Smooth muscle cell (in vitro differentiated cells): ENCODE results near the gene PSG6. TPM values are rescaled to one million over a fixed set of nuclear protein-coding genes. Genes with fewer than 3 reads are reported as not detected.
"Not testable (repeated sequence)": the region's sequence is repeated elsewhere in the genome, so short reads cannot be mapped to it uniquely, and the experiment has no call there.

Source experiments
- DNase-seq: peaks from one replicate; lab custom pipeline; 2025; ENCODE audit not compliant: unreplicated experiment; lab: John Stamatoyannopoulos, UW
- H2AFZ ChIP-seq: fragments of 200-600 bp; sonication (generic); 2 replicates; pipeline ENCODE4 v1.6.0; 2016; ENCODE audit warnings: antibody characterized with exemption, low read depth, mild to moderate bottlenecking
- H3F3A ChIP-seq: fragments of 200-600 bp; sonication (generic); 2 replicates; pipeline ENCODE4 v1.6.0; 2017; ENCODE audit warnings: antibody characterized with exemption, low read depth
- H3K27ac ChIP-seq: fragments of 200-600 bp; sonication (generic); 2 replicates; pipeline ENCODE4 v1.5.1; 2016; ENCODE audit warnings: low read depth, mild to moderate bottlenecking
- H3K27me3 ChIP-seq: fragments of 200-600 bp; sonication (generic); 2 replicates; pipeline ENCODE4 v1.6.1; 2016; ENCODE audit warnings: low read depth, mild to moderate bottlenecking
- H3K36me3 ChIP-seq: fragments of 200-600 bp; sonication (generic); 2 replicates; pipeline ENCODE4 v1.5.1; 2016; ENCODE audit warnings: low read depth
- H3K4me1 ChIP-seq: fragments of 200-600 bp; sonication (generic); 2 replicates; pipeline ENCODE4 v1.5.1; 2016; ENCODE audit warnings: low read depth
- H3K4me2 ChIP-seq: fragments of 200-600 bp; sonication (generic); 2 replicates; pipeline ENCODE4 v1.6.0; 2016; ENCODE audit warnings: mild to moderate bottlenecking
- H3K4me3 ChIP-seq: fragments of 200-600 bp; sonication (generic); 2 replicates; pipeline ENCODE4 v1.5.1; 2016; ENCODE audit warnings: mild to moderate bottlenecking
- H3K79me2 ChIP-seq: fragments of 200-600 bp; sonication (generic); 2 replicates; pipeline ENCODE4 v1.6.0; 2016; ENCODE audit warnings: low read depth, mild to moderate bottlenecking
- H3K9ac ChIP-seq: fragments of 200-600 bp; sonication (generic); 2 replicates; pipeline ENCODE4 v1.6.0; 2016; ENCODE audit warnings: low read depth
- H3K9me3 ChIP-seq: fragments of 200-600 bp; sonication (generic); replicated peaks from 2 replicates; pipeline ENCODE4 v1.5.1; 2016; ENCODE audit warnings: low read depth
- H4K20me1 ChIP-seq: fragments of 200-600 bp; sonication (generic); 2 replicates; pipeline ENCODE4 v1.6.0; 2016; ENCODE audit warnings: low read depth
- CTCF ChIP-seq: fragments of 200-600 bp; sonication (generic); IDR thresholded peaks from 2 replicates; pipeline ENCODE4 v1.5.1; 2017; ENCODE audit warnings: borderline replicate concordance, mild to moderate bottlenecking, antibody characterized with exemption; ENCODE audit not compliant: insufficient read depth, poor library complexity, severe bottlenecking
- WGBS: methylation state at CpG from one replicate; pipeline ENCODE4 v1.1.7; 2016; ENCODE audit warnings: low lambda C conversion rate; 5-methylcytosine and 5-hydroxymethylcytosine counted together
- polyA plus RNA-seq: library from polyadenylated mRNA; unstranded; fragments of >200 nt; fragmentation: Nextera tagmentation; extraction: Ambion mirVana; gene quantifications from 2 replicates; pipeline ENCODE4 v1.2.1, GENCODE V29; 2016
- total RNA-seq: library from RNA; depleted of rRNA; stranded (reverse); fragments of >200 nt; gene quantifications from 2 replicates; pipeline ENCODE4 v1.2.3, GENCODE V29; 2014

The PSG6 gene
- total and polyA plus RNA-seq, 2 experiments from 2014 or later = not detected

GRCh38 chr19:42872608-42873007 lies 45.1 kb downstream of the PSG6 start:
- H3K36me3 ChIP-seq = no peaks in the 10 kb centered on the region
- 59% methylated on average over 3 of the region's 3 CpGs for WGBS
- no peak for TF ChIP-seq CTCF
- no peaks in the 10 kb centered on the region for H3K4me1 ChIP-seq
- H3K27me3 ChIP-seq = no peaks in the 10 kb centered on the region
- H4K20me1 ChIP-seq = no peaks in the 10 kb centered on the region
- H3K4me2 ChIP-seq = no peak overlapping the region
- H3K79me2 ChIP-seq = no peaks in the 10 kb centered on the region
- no peaks in the 10 kb centered on the region for H3K9me3 ChIP-seq
- H3K9ac ChIP-seq = no peak overlapping the region
- no peak overlapping the region for H3K4me3 ChIP-seq
- H3F3A ChIP-seq = no peaks in the 10 kb centered on the region
- no peak for DNase-seq
- no peak overlapping the region for H3K27ac ChIP-seq
- H2AFZ ChIP-seq = no peak overlapping the region

- H3K4me2 ChIP-seq = no peak overlapping the region
- TF ChIP-seq CTCF = no peak
- H2AFZ ChIP-seq = no peak overlapping the region
- 59% methylated on average over 5 of the region's 5 CpGs for WGBS
- no peaks in the 10 kb centered on the region for H3K79me2 ChIP-seq
- H3K27ac ChIP-seq = no peak overlapping the region
- no peaks in the 10 kb centered on the region for H3F3A ChIP-seq
- no peak overlapping the region for H3K4me3 ChIP-seq
- no peaks in the 10 kb centered on the region for H3K27me3 ChIP-seq
- H3K36me3 ChIP-seq = no peaks in the 10 kb centered on the region
- no peak overlapping the region for H3K9ac ChIP-seq
- no peaks in the 10 kb centered on the region for H4K20me1 ChIP-seq
- no peaks in the 10 kb centered on the region for H3K4me1 ChIP-seq
- DNase-seq = no peak
- H3K9me3 ChIP-seq = no peaks in the 10 kb centered on the region
These were observed 60.2 kb downstream of the PSG6 start for GRCh38 chr19:42857544-42857867.

- H3F3A ChIP-seq, H4K20me1 ChIP-seq, H3K27ac ChIP-seq, H2AFZ ChIP-seq, H3K4me1 ChIP-seq, H3K27me3 ChIP-seq, H3K36me3 ChIP-seq, H3K4me3 ChIP-seq, H3K4me2 ChIP-seq, DNase-seq, H3K9me3 ChIP-seq, H3K79me2 ChIP-seq, H3K9ac ChIP-seq: not testable (repeated sequence)
- WGBS = 83% methylated on average over 18 of the region's 19 CpGs
These were observed 60.7 kb downstream of the PSG6 start for GRCh38 chr19:42856866-42857543.

- not testable (repeated sequence) for H3F3A ChIP-seq, H3K79me2 ChIP-seq, DNase-seq, H3K4me3 ChIP-seq, H3K27ac ChIP-seq, H3K9ac ChIP-seq, H4K20me1 ChIP-seq, H3K36me3 ChIP-seq, H3K4me2 ChIP-seq, H3K9me3 ChIP-seq, H3K4me1 ChIP-seq, H2AFZ ChIP-seq, H3K27me3 ChIP-seq
- WGBS = 71% methylated on average over 3 of the region's 3 CpGs
These were observed 62.9 kb downstream of the PSG6 start for GRCh38 chr19:42854745-42855144.

GRCh38 chr19:42853231-42853630 lies 64.5 kb downstream of the PSG6 start:
- not testable (repeated sequence) for H3K4me1 ChIP-seq, H3K36me3 ChIP-seq, H2AFZ ChIP-seq, H3K79me2 ChIP-seq, H3K27ac ChIP-seq, H3K4me3 ChIP-seq, H3F3A ChIP-seq, H3K27me3 ChIP-seq, H4K20me1 ChIP-seq, H3K9me3 ChIP-seq, H3K9ac ChIP-seq, DNase-seq, H3K4me2 ChIP-seq
- 76% methylated on average over 1 of the region's 1 CpG for WGBS

- H3K79me2 ChIP-seq, H3K9ac ChIP-seq, H3K4me1 ChIP-seq, H3K4me3 ChIP-seq, H3K36me3 ChIP-seq, H3F3A ChIP-seq, H3K27me3 ChIP-seq, H2AFZ ChIP-seq, H4K20me1 ChIP-seq, DNase-seq, H3K27ac ChIP-seq, H3K4me2 ChIP-seq, H3K9me3 ChIP-seq: not testable (repeated sequence)
These were observed 64.9 kb downstream of the PSG6 start for GRCh38 chr19:42852821-42853220.
